Measurements from ENCODE around the gene PRMT3.
"Not testable (repeated sequence)": the region's sequence is repeated elsewhere in the genome, so short reads cannot be mapped to it uniquely, and the experiment has no call there.

Gene PRMT3

DNA sequence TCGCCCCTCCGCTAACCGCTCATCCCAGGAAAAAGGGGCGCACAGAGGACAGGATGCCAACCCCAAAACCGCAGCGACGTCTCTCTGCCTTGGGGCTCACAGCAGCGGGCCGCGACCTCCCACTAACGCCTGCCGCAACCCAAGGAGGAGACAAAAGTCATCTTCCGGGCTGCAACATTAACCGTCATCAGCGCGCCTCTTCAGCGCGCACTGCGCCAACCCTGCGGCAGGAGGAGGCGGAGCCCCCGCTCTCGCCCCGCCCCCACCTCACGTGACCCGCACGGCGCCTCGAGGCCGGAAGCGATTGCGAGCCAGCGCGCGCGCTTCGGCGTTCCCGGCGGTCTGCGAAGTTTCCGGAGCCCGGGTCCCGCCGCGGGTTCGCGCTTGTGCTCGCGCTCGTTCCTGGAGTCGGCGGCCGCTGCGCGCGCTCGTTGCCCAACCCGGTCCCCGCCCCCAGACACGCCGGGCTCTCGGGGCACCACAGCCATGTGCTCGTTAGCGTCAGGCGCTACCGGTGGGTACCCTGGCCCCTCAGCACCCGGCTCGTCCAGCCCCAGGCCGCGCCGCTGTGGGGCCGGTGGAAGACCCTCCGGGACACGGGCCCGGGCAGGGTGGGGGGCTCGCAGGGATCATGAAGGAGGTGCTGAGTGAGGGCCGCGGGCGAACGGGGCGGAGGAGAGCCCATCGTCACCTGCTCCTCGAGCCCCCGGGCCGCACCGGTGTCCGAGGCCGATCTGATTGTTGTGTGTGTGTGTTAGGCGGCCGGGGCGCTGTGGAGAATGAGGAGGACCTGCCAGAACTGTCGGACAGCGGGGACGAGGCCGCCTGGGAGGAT lies at the start of gene PRMT3:
Gene PRMT3, plus strand, starts transcription at position 456 of the 835 bp plus-strand sequence. Its CDS starts 31 bp downstream, at position 487.
- DNase-seq: peak; percentile 97

DNA sequence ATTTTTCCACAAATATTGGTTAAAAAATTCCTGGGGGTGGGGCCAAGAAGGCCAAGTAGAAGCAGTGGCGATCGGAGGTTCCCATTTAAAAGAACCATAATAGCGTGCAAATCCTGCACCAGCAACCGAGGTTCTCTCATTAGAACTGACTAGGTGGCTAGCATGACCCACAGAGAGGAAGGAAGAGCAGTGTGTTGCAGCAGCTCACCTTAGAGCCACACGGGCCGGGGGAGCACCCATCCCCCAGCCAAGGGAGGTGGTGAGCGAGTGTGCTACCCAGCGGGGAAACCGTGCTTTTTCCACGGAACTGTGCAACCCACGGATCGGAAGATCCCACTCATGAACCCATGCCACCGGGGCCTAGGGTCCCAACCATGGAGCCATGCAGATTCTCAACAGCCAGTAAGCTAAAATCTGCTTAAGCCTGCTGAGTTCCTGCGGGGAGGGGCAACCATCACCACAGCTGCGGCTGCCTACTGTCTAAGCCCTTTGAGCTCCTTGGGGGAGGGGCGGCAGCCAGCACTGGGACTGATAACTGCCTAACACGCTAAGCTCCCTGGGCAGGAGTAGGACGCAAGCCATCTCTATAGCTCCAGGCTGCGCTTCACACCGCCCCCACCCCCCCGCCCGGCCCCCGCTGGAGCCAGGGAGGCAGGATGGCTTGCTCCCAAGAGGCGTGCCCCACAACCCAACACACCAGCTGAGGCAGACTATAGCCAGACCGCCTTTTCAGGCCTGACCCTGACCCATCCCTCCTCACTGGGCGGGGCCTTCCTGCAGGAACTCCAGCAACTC lies 45.0 kb upstream of the PRMT3 start:
- peak; percentile 92 for DNase-seq

DNA sequence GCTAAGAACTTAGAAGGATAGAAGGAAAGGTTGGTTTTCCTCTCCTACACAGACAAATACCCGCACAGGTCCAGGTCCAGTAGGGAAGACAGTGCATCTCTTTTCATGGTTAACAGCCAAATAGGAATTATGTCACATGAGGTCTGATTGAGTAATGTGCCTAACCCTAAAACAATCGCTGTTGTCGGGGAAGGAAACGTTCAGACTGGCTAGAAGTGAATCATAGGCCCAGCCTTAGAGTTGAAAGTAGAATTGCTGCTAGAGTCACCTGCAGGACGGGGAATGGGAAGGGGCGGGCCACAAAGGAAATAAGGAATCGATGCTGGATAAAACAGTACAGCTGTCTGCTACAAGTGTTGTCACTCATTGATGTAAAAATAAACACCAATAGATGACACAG lies 36.4 kb upstream of the PRMT3 start:
- DNase-seq: no peak

DNA sequence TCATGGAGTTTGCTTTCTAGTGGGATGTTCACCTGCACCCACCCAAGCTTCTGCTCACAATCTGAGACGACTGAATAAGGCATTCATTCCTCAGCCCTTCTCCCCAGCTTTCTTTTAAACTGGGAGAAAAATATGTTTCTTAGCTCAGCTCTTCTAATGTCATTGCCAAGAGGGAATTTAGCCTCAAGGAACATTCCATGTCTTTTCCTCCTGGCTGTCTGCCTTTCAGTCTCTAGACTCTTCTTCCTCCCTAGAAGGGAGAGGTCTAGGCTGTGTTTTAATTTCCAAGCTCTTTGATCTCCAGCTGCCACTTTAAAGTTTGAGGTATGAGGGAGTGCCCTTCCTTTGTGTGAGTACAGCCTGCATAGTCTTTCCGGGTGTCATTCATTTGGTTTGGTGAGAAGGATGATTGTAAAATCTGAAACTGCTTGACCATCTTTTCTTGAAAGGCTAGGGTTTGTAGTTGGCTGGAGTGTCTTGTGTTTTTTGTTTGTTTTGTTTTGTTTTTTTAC lies 35.7 kb upstream of the PRMT3 start:
- DNase-seq: no peak

DNA sequence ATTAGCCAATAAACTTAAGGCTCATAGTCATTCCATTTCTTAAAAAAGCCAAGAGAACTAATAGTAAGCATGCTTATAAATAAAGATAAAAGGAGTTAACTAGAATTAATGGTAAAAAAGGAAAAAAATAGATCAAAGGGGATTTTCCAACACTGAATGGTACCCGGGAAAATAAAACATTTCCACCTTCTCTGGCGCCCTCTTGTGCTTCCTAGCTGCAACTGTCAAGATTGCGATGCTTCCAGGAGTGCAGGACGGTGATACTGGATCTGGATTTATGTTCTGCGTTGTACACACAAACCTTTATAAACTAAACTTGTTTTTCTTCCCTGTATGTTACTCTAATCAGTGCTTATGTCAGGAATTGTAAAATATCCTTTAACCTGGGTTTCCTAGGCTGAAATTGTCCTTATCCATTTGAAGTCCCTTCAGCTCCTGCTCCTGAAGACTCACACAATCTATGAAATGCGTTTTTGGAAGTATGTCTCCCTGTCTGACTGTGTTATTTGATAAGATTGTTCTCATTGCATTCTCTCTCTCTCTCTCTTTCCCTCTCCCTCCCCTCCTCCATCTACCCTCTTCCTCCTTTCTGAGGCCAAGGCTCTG lies 33.6 kb upstream of the PRMT3 start:
- DNase-seq: peak; percentile 59

DNA sequence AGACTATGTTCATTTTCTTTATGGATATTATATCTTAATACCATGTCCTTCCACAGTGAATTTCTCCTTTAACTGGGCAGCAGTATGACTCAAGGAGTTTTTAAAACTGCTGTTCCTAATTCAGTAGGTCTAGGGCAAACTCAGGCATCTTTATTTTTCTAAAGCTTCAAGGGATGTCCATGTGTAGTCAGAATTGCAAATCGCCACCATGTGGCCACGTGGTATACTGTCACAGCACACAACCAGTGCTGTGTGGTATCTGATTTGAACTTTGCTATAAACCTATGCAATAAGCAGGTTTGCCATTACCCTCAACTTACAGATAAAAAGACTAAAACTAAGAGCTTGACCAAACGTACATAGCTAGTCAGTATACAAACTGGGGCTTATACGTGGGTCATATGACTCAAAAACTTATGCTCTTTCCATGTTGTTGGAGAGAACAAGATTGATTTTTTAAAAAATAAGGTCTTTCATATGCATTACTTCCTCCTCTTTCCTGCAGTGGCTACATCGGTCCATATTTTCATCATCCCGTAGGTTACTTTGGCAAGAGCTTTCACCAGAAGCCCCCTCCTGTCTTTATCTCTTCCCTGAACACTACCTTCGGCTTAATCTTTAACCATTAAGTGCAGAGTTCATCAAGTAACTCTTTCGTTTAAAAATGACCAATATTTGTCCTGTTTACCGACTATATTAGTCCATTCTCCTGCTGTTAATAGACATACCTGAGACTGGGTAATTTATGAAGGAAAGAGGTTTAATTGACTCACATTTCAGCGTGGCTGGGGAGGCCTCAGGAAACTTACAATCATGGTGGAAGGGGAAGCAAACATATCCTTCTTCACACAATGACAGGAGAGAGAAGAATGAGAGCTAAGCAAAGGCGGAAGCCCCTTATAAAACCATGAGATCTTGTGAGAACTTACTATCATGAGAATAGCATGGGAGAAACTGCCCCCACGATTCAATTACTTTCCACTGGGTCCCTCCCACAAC lies 32.0 kb upstream of the PRMT3 start:
- DNase-seq: peak; percentile 76

DNA sequence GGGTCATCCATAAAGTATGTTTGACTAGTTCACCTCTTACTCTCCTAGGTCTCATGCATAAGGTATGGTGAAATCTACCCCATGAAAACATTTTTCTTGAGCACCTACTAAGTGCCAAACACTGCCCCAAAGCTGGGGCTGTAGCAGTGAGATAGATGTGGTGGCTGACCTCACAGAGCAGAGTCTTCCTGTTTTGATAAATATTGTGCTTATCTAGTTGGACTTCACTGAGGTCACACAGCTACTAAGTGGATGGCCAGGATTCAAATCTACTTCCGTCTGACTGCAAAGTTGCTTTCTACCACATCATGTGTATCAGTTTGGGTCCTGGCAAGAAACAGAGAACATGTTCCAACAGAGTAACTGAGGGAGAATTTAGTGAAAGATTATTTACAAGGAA lies 30.4 kb upstream of the PRMT3 start:
- DNase-seq: no peak

DNA sequence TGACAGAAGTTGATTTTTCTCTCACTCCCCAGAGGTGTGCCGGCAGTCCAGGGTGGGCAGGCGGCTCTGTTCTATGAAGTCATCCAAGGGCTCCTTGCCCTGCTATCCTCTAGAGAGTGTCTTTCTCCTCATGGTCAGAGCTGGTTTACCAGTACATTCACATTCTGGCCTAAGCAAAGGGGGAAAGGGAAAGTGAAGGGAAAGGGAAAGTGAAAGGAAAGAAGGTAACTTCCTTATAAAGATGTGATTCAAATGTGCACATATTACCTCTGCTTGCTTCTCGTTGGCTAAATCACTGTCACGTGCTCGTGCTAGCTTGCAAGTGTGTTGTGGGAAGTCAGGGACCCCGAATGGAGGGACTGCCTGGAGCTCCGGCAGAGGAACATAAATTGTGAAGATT lies 26.9 kb upstream of the PRMT3 start:
- DNase-seq: no peak

DNA sequence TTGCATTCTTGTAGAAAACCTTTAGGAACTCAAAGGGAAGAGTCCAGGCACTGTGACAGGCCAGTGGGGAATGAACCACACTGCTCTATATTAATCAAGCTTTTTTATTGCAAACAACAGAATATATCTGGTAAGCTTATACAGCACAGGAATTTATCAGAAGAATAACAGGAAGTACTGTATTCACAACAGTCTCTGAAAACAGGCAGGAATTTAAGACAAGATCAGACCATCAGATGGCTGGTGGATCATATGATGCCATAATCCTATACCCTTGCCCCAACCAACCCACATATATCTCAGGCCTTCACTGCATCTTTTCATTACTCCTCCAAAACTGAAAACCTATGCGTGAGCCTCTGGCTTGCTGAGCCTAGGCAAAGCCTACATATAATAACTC lies 25.0 kb upstream of the PRMT3 start:
- no peak for DNase-seq

DNA sequence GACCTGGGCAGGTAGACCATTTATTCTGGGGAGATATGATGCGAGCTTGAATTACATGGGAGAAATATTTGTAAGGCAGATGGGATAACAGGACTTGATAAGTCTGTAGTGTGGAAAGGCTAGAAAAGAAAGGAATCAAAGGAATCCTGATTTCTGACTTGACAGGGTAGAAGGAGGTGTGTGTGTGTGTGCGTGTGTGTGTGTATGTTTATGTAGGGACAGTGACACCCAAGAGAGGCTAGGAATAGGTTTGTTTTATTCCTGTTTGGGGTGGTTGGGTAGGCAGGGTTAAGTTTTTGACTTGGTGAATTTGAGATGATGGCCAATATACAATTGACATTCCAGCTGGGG lies 24.4 kb upstream of the PRMT3 start:
- DNase-seq: no peak

DNA sequence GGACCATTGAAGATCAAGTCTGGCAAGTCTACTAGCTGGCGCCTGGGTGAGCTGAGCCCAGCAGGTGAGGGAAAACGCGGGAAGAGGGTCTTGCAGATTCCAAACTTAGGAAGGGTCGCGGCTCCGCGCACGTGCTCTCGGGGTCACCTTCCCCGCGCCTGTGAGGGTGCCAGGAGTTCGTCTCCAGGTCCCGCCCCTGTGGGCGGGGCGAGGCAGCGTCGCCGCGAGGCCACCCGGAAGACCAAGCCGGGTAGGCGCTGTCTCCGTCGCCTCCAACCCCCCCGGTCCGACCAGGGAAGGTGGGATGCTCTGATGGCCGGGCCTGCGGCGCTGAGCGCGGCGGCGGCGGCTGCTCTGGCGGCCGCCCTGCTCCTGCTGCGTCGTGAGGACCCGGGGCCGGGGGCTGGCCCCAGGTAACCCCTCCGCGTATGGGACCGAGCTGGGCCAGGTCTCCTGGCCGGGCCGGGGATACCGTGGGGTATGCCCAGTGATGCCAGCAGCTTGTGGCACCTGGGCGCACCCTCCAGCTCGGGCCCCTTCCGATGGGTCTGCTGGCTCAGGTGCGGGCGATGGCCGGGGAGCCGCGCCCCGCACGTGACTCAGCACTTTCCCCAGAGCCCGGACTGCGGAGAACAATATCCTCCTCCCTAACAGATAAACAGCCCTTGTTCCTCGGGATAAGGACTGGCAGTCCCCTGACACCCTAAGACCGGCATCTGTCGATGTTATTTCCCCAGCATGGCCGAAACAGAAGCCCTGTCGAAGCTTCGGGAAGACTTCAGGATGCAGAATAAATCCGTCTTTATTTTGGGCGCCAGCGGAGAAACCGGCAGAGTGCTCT lies 23.8 kb upstream of the PRMT3 start, which contains the start of gene HTATIP2:
Gene HTATIP2, plus strand, starts transcription at position 215 of the 841 bp plus-strand sequence. Its CDS starts 524 bp downstream, at position 739.
- DNase-seq: peak; percentile 77

DNA sequence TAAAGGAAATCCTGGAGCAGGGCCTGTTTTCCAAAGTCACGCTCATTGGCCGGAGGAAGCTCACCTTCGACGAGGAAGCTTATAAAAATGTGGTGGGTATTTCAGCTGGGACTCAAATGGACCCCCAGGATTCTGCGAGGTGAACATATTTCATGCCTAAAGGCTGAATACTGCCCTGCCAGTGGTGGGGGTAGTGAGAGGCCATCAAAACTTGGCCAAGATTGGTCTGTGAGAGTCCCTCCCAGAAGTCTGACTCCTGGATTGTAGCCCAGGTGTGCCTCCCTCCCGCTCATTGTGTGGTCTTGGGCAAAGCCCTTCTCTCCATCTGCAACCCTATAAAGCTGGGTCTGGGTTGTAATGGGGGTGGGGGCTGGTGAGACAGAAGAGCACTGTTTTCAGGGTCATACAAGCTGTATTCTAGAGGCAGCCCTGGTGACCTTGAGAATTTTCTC lies 23.1 kb upstream of the PRMT3 start:
- no peak for DNase-seq

DNA sequence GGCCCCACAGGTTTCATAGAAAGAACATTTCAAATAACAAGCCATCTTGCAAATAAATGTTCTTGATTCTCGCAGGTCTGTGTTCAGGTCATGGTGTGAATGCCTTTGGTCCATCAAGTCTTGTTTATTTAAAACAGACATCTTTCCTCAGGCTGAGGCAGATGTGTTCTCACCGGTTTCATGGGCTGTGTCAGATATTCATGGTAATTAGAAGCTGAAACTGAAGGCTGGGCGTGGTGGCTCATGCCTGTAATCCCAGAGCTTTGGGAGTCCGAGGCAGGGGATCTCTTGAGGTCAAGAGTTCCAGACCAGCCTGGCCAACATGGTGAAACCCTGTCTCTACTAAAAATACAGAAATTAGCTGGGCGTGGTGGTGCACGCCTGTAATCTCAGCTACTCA lies 22.1 kb upstream of the PRMT3 start:
- not testable (repeated sequence) for DNase-seq

DNA sequence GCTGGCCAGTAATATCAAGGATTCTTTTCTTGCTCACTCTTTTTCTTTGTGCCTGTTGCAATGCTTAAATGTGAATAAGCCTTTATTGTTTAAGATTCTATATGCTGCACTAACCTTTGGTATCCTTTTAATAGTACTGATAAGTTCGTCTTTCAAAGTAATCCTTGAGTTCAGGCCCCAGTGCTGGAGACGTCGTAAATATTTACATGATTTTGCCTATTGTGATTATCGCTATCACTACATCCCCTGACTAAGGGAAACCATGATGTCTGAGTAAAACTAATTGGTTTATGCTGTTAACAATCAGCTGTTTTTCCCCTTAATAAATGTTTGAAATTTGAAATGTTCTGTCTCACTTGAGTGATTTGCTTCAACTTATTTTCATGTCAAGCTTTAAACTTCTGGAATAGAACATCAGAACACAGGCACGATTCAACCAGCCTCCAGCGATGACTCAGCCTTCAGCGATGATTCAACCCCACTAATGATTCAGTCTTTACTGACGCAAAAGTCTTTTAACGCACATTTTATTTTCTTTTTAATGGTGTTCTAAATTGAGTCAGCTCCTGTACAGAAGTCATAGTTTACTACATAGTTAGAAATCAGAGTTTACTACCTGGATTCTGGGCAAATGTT lies 20.1 kb upstream of the PRMT3 start:
- peak; percentile 79 for DNase-seq

DNA sequence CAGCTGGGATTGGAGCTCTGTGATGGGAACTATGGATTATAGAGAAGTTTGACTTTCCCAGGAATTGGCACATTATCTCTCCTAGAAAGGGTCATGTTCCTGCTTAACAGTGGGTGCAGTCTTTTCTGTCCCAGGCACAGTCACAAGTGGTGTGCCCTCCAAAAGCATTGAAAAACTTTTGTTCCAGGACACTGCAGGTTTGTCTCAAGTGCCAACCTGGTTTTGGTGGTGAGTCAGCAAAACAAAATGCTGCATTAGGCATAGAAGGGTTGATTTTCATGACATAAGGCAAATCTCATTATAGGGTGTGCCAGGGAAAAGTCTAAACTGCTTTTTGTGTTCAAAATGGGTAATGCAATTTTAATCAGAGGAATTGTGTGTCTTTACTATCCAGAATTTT lies 19.1 kb upstream of the PRMT3 start:
- DNase-seq: no peak

DNA sequence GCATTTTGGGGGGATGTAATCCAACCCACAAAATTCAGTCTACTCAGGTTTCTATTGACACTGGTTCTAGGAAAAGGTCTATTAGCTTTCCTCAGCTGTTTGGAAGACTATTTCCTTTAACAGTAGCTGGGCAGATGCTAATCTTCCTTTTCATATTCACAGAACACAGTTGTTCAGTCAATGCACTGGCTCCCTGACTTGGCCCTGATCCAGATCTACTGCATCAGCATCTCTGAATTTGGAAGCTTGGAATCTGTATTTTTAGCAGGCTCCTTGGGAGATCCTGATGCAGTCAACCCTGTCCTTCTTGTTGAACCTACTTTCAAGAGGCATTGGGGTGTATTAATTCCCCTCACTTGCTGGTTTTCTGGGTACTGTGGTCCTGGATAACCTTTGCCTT lies 17.7 kb upstream of the PRMT3 start:
- no peak for DNase-seq

DNA sequence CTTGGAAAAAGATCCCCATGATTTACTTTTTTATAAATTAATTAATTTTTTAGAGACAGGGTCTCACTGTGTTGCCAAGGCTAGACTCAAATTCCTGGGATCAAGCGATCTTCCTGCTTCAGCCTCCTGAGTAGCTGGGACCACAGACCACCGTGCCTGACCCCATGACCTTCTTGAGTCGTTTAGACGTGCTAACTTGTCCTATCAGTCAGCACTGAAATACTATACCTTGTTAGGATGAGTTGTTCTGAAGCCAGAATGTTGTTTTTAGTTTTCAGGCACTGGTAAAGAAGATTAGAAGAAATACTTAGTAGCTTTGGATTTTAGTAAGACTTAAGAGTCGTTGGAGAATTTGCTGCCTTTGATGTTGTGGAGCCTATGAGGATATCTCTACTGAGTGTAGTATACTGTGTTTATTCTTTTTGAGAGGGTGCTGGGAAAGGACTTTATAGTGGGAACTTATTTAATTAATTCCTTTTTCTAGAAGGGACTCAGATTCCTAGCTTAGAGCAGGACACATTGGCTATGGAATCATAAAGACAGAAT lies 15.4 kb upstream of the PRMT3 start:
- no peak for DNase-seq

DNA sequence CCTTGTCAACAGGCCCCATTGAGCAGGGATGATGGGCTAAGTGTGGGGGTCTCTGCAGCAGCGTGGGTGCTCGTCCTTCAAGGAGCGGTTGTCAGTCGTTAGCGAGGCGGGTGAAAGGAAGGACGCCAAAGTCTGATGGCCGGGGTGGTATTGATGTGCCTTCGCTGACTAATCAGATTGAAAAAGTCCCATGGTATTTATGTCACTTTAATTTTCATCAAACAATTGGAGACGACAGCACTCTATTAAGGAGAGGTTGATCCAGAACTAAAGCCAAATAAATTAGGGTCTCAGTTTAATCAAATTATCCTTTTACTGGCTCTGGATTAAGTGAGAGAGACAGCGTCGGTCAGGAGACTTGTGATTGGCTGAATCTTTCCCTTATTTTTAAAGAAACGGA lies 14.4 kb upstream of the PRMT3 start:
- no peak for DNase-seq

DNA sequence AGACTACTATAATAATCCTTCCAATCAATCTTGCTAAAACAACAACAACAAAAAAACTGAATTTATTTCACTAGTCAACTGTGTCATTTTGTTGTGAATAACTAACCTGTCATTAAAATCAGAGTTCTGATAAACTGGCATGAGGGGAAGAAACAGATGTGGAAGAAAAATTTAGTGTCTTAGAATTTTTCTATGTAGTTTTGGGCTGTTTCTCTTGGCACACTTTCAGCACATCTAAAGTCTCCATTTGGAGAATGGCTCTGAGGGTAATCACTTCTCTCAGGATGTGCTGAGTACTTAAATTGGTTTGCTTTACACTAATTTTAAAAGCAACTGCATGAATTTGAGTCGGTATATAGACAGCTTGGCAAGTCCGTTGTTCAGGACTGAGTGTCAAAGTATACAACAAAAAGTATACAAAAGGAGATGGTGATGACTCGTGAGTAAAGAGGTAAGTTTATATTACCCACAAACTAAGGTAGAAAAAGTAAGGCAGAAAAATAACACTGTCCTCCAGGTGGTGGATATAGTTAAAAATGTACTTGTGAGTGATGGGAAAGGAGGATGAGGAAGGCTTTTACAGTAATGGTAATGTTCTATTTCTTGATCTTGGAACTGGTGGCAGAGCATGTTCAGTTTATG lies 13.8 kb upstream of the PRMT3 start:
- no peak for DNase-seq

Data from islet precursor cell (in vitro differentiated cells).